HUDEP-2 (cell line): ENCODE data around the gene NECAP2.
"Not testable (repeated sequence)": the region's sequence is repeated elsewhere in the genome, so short reads cannot be mapped to it uniquely, and the experiment has no call there.

Experiments used
- DNase-seq, 76 experiments: peaks; one replicate each; lab custom pipeline; 2025; ENCODE audit not compliant: unreplicated experiment in 76 of 76; lab: John Stamatoyannopoulos, UW

The NECAP2 gene

DNA sequence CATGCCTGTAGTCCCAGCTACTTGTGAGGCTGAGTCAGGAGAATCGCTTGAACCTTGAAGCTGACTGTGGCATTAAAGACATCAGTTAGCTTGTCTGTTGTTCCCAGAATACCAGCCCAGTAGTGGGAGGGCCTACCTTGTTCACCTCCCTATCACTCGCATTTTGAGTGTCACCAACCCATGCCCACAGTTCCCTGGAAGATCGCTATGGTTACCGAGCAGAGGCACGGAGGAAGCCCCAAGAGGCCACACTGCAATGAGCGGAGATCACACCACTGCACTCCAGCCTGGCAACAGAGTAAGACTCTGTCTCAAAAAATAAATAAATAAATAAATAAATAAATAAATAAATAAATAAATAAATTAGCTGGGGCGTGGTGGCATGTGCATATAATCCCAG is 52.4 kb downstream of the NECAP2 start:
- DNase-seq = not testable (repeated sequence)

DNA sequence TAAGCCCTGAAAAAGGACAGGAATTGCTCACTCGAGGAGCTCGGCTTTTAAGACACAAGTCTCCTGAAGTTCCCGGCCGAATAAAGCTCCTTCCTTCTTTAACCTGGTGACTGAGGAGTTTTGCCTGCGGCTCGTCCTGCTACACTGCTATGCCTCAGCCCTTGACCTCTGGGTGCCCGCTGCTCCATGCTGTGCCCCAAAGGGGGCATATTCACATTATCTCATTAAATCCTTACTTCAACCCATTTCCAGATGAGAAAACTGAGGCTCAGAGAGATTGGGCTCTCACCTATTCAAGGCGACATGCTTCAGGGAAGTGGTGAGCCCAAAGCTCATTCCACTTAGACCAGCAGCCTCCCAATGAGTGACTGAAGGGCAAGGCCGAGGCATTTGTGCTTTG is 53.2 kb downstream of the NECAP2 start:
- not testable (repeated sequence) for DNase-seq

DNA sequence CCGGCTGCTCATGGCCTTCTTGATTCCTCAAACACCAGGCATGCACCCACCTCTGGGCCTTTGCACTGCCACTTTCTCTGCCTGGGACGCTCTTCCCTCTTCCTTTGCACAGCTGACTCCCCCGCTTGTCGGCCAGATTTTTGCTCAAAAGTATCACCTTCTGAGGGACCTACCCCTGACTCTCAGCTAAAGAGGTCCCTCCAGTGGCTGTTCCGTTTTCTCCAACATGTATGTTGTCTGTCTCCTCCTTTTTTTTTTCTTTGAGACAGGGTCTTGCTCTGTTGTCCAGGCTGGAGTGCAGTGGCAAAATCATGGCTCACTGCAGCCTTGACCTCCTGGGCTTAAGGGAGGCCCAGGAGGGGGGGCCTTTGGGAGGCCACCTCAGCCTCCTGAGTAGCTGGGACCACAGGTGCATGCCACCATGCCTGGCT is 57.0 kb downstream of the NECAP2 start:
- DNase-seq = peak in 3 of 76 experiments; percentile 1 to 4 (median 1)

DNA sequence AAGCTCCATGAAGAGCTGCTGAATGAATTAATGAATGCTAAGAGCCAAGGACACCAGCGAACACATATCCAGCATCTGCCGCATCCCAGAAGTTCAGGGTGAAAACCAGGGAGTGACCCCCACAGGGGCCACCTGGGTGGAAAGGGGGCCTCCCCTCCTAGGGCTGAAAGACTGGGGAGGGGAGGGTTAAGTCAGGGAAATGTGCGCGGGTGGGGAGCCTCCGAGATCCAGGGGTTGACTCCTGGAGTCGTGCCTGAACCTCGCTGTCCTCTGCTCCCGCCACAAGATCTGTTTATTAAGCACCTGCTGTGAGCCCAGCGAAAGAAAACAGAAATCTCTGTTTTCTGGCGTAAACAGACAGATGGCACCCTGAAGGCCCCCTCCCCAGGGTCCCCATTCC is 57.5 kb downstream of the NECAP2 start:
- not testable (repeated sequence) for DNase-seq

DNA sequence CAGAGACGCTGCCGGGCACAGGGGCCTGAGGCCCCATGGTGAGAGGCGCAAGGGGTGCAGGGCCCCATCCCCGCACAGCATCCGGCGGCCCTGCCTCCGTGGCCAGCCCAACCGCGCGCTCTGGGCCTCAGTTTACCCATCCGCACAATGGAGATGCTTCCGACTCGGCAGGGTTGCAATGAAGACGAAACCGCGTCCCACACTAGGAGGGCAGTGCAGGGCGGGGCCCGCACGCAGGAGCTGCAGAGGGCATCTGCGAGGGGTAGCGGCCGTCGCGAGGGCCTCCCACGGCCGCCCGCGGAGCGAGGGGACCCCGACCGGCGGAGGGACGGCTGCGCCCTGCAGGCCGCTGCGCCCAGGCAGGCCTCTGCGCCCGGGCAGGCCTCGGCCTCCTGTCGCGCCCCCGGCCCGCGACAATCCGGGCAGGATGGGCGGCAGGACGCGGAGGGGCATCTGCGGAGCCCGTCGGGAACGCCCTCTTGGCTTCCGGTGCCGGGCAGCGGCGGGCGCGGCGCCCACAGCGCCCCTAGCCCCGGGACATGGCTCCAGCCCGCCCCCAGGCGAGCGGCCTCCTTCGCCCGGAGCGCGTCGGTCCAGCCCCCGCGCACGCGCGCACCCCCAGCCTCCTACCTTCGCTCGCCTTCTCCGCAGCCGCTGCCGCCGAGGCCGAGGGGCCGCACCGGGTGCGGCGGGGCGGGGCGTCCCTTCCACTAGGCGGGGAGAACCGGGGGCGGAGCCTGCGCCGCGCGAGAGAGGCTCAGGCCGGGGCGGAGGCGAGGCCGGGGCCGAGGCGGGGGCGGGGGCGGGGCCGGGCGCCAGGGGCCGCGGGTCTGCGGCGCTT is 58.3 kb downstream of the NECAP2 start:
- DNase-seq = peak in 68 of 76 experiments; percentile 16 to 82 (median 61)

DNA sequence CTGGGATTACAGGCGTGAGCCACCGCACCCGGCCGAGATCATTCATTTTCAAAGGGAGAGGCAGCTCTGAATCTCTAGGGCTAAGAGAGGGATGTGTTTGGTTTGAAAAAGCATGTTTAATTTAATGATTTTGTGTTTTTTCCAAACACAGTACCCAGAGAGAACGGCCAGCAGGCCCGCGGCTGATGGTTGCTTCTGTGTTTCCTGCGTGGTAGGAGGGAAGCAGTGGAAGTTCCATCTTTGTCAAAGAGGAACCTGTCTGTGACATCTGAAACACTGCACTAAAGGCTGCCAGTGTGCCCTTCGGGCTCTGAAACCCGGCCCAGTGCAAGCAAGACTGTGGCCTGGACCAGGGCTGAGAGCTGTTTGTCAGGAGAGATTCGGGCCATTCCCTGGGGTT is 59.9 kb downstream of the NECAP2 start:
- not testable (repeated sequence) for DNase-seq

DNA sequence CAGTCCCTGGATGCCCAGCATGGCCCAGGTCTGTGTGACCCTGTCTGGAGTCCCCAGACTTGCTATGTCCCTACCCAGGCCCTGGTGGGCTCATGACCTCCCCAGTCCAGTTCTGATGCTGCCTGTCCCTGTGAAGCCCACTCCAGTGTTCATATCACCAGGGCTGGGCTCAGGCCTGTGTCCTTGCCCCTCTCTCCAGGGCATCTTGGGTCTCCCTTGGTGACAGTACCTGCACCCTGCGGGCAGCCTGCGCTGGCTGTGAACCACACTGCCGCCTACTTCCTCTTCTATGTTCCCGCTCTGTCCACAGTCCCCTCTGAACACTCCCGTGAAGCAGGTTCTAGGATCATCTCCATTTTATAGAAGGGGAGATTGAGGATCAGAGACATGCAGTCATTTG is 60.5 kb downstream of the NECAP2 start:
- not testable (repeated sequence) for DNase-seq

DNA sequence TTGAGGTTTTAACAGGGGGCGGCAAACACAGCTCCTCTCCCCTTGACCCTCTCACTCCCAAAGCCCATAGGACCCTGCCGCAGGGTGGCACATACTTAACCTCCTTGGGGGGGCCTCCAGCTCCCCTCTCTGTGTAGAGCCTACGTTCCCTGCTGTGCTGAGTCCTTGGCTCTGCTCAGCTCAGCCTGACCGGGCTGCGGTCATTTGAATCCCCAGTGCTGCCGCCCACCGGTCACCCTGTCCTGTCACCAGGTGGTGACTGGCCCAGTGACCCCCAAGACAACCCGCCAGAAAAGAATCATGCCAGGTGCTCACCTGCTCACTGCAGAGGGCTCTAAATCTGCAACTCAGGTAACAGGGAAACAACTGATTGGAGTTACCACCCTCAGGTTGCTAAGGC is 60.9 kb downstream of the NECAP2 start:
- not testable (repeated sequence) for DNase-seq

DNA sequence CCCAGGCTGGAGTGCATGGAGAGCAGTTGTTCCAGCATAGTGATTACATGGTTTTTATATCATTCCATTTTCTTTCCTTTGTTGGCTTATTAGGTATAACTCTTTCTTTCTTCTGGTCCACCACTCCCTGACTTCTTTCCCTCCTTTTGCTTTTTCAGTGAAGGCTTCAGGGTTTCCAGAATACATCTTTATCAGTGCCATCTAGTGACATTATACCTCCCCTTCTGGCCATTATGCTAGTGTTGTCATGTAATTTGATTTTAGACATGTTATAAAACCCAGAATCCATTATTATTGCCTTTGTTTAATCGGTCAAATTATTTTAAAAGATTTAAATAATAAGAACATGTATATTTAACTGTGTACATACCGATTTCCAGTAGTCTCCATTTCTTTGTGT is 63.0 kb downstream of the NECAP2 start:
- DNase-seq = no peak

DNA sequence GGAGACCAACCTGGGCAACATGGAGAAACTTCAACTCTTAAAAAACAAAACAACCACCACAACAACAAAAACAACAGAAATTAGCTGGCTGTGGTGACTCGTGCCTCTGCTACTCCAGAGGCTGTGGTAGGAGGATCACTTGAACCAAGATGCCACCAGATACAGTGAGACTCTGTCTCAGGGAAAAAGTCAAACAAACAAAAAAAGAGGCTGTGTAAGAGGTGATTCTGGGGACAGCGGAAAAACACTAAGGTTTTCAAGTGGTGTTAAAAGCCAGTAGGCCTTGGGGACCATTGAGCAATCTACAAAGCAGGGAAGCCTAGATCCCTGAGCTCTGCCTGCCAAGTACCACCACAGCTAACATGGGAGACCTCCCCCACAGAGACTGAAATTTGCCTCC is 65.3 kb downstream of the NECAP2 start:
- not testable (repeated sequence) for DNase-seq

DNA sequence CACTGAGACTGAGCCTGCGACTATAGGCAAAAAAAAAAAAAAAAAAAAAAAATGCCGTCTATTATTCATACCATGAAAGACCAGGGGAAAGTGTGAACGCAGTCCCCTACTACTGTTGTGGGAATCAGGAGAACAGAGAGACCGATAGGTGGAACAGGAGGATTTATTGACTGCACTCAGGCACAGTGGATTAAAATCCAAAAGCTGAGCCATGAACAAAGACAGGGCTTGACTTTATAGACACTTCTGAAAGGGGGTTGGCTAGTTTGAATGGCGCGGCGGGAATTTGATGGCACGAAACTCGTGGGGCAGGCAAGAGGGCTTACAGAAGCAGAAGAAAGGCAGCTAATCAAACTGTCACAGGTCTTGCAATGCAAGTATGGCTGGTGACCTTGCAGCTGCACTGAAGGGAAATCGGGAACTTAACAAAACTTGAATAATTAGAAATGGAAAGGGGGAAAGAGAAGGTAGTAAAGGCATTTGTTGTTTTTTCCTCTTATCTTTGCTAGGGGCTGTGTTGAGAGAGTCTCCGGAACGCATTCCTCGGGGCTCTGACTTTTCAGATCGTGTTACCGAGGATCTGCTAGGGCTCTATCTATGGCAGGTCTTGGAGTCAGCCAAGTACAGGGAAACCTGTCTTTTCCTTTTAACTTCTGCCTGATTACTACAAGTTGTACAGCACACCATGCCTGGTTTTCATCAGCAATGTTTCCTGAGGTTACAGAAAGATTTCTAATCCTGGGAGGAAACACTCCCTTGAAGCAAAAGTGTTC is 66.0 kb downstream of the NECAP2 start:
- DNase-seq = not testable (repeated sequence)

DNA sequence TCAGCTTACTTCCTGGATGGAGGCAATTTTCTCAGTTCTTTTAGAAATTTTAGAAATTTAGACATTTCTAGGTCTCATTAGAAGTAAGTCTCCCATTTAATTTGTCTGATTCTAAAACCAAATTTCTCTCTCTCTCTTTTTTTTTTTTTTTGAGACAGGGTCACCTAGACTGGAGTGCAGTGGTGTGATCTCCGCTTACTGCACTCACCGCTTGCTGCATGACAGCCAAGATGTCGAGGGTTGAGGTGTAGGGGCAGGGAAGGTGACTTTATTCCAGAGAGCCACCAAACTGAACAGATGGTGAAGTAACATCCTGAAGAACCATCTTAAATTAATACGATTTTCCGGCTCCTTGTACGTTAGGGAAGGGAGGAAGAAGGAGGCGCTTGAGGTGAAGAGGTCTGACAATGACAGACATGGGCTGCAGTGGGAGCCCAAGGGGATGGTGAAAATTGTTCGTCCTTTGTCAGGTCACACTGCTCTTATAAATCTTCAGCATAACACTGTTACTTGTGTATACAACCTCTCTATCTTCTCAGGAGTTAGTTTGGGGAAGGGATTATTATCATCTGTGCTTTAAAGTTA is 68.4 kb downstream of the NECAP2 start:
- DNase-seq = peak in 12 of 76 experiments; percentile 4 to 20 (median 11)
